Neural progenitor cell (in vitro differentiated cells): ENCODE measurements around the gene TUBA8. TPM values are rescaled to one million over a fixed set of nuclear protein-coding genes. Genes with fewer than 3 reads are reported as not detected.

Experiments
- DNase-seq: peaks from one replicate; pipeline ENCODE4 v3.0.0-alpha.2; 2016; ENCODE audit warnings: low spot score
- H2AFZ ChIP-seq: fragments of 200-600 bp; sonication (generic); replicated peaks from 2 replicates; pipeline ENCODE4 v1.6.1; 2016; ENCODE audit warnings: antibody characterized with exemption
- H3F3A ChIP-seq: fragments of 200-600 bp; sonication (generic); 2 replicates; pipeline ENCODE4 v1.6.1; 2016; ENCODE audit warnings: antibody characterized with exemption, low read depth
- H3K27ac ChIP-seq: fragments of 200-600 bp; sonication (generic); 2 replicates; pipeline ENCODE4 v1.5.1; 2016; ENCODE audit warnings: mild to moderate bottlenecking
- H3K27me3 ChIP-seq: fragments of 200-600 bp; sonication (generic); 2 replicates; pipeline ENCODE4 v1.6.1; 2016; ENCODE audit warnings: mild to moderate bottlenecking, moderate library complexity
- H3K36me3 ChIP-seq: fragments of 200-600 bp; sonication (generic); 2 replicates; pipeline ENCODE4 v1.5.1; 2016
- H3K4me1 ChIP-seq: fragments of 200-600 bp; sonication (generic); 2 replicates; pipeline ENCODE4 v1.6.1; 2016; ENCODE audit warnings: mixed run types
- H3K4me2 ChIP-seq: fragments of 200-600 bp; sonication (generic); 2 replicates; pipeline ENCODE4 v1.6.1; 2016
- H3K4me3 ChIP-seq: fragments of 200-600 bp; sonication (generic); 2 replicates; pipeline ENCODE4 v1.5.1; 2016
- H3K79me2 ChIP-seq: fragments of 200-600 bp; sonication (generic); 2 replicates; pipeline ENCODE4 v1.6.1; 2016; ENCODE audit warnings: low read depth
- H3K9ac ChIP-seq: fragments of 200-600 bp; sonication (generic); 2 replicates; pipeline ENCODE4 v1.6.1; 2016
- H3K9me3 ChIP-seq: fragments of 200-600 bp; sonication (generic); 2 replicates; pipeline ENCODE4 v1.5.1; 2016; ENCODE audit warnings: low read depth
- H4K20me1 ChIP-seq: fragments of 200-600 bp; sonication (generic); 2 replicates; pipeline ENCODE4 v1.6.1; 2016; ENCODE audit warnings: low read depth
- H3K27ac Mint-ChIP-seq: 3 replicates; pipeline ENCODE4 v1.8.0; 2021; ENCODE audit warnings: mixed read lengths
- H3K27me3 Mint-ChIP-seq: 2 replicates; pipeline ENCODE4 v1.8.0; 2022; ENCODE audit warnings: low read depth, mild to moderate bottlenecking, inconsistent platforms, moderate library complexity, mixed read lengths; ENCODE audit not compliant: insufficient read depth
- H3K36me3 Mint-ChIP-seq: 3 replicates; pipeline ENCODE4 v1.8.0; 2021; ENCODE audit warnings: mixed read lengths
- H3K4me1 Mint-ChIP-seq: 3 replicates; pipeline ENCODE4 v1.8.0; 2021; ENCODE audit warnings: mixed read lengths
- H3K4me3 Mint-ChIP-seq: 3 replicates; pipeline ENCODE4 v1.8.0; 2021; ENCODE audit warnings: mild to moderate bottlenecking, moderate library complexity, mixed read lengths
- H3K9me3 Mint-ChIP-seq: 3 replicates; pipeline ENCODE4 v1.8.0; 2020; ENCODE audit warnings: mixed read lengths
- CTCF ChIP-seq: fragments of 200-600 bp; sonication (generic); IDR thresholded peaks from 2 replicates; pipeline ENCODE4 v1.5.1; 2017; ENCODE audit warnings: antibody characterized with exemption, mild to moderate bottlenecking
- EZH2 ChIP-seq: fragments of 200-600 bp; sonication (generic); IDR thresholded peaks from 2 replicates; pipeline ENCODE4 v1.6.1; 2017; ENCODE audit warnings: antibody characterized with exemption, mild to moderate bottlenecking, moderate library complexity
- EZH2phosphoT487 ChIP-seq: fragments of 200-600 bp; sonication (generic); IDR thresholded peaks from 2 replicates; pipeline ENCODE4 v1.6.1; 2017; ENCODE audit warnings: antibody characterized with exemption
- total RNA-seq: library from RNA; depleted of rRNA; stranded (reverse); fragments of >200 nt; gene quantifications from 2 replicates; pipeline ENCODE4 v1.2.3, GENCODE V29; 2015; ENCODE audit warnings: low replicate concordance

The TUBA8 gene
- total RNA-seq, 1 donor from 2014 or later, result 0.39 TPM

GRCh38 chr22:18064636-18065035 lies 46.0 kb upstream of the TUBA8 start:
- Histone ChIP-seq H3F3A (no peaks in the 10 kb centered on the region), H4K20me1 (no peaks in the 10 kb centered on the region), H3K9me3 (no peaks in the 10 kb centered on the region), H3K79me2 (no peaks in the 10 kb centered on the region), H3K27ac (no peak overlapping the region), H3K27me3 (no peaks in the 10 kb centered on the region), H3K4me2 (no peak overlapping the region), H3K36me3 (no peaks in the 10 kb centered on the region), H3K4me1 (no peaks in the 10 kb centered on the region), H3K4me3 (no peak overlapping the region), H3K9ac (no peak overlapping the region), H2AFZ (no peak overlapping the region)
- H3K27ac Mint-ChIP-seq, result no peak overlapping the region
- no peaks in the 10 kb centered on the region for H3K9me3 Mint-ChIP-seq
- H3K27me3 Mint-ChIP-seq, result peaks cover 9% of the 10 kb centered on the region
- no peak for DNase-seq
- H3K4me1 Mint-ChIP-seq, result peaks cover 9% of the 10 kb centered on the region
- H3K4me3 Mint-ChIP-seq, result no peak overlapping the region
- H3K36me3 Mint-ChIP-seq, result no peaks in the 10 kb centered on the region
- TF ChIP-seq EZH2phosphoT487 (no peak), EZH2 (no peak), CTCF (no peak)

- DNase-seq, result peak; percentile 27
- H3K9me3 Mint-ChIP-seq, result no peaks in the 10 kb centered on the region
Measured at GRCh38 chr22:18065256-18065655, 45.4 kb upstream of the TUBA8 start.

DNA sequence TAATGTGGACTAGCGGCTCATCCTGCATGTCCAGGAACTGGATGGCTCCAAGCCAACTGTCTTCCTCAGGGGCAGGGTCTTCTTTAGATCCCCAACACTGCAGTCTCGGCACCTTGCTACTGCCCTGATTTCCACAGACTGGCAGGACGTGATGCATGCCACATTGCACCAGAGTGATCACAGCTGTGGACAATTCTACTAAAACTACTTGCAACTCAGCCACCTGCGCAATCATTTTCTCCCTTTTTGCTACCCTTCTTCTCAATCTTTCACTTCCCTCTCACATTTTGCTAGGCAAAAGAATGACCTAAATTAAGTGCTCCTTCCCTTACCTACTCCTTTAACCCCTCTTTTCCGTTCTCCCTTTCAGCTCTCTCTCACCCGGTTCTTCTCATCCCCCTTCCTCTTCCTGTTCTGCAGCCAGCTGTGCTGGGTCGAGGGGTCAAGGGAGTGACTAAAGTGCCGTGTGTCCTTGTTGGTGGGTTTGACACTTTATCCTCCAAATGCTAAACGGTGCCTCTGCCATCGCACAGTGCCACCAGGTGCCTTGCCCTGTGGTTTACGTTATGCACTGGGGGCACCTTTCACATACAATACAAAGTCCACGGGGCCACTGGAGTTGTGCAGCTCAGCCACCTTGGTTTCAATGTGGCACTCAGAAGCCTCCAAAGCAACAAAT lies 44.3 kb upstream of the TUBA8 start:
- H3K27me3 ChIP-seq, result no peaks in the 10 kb centered on the region
- H2AFZ ChIP-seq, result no peak overlapping the region
- no peak for DNase-seq
- H4K20me1 ChIP-seq, result no peaks in the 10 kb centered on the region
- Mint-ChIP-seq H3K4me3 (no peak overlapping the region), H3K27ac (no peak overlapping the region), H3K9me3 (no peaks in the 10 kb centered on the region), H3K36me3 (no peaks in the 10 kb centered on the region), H3K4me1 (peaks cover 5% of the 10 kb centered on the region), H3K27me3 (peaks cover 14% of the 10 kb centered on the region)
- H3K36me3 ChIP-seq, result no peaks in the 10 kb centered on the region
- no peak overlapping the region for H3K4me3 ChIP-seq
- no peak overlapping the region for H3K27ac ChIP-seq
- H3K9me3 ChIP-seq, result no peaks in the 10 kb centered on the region
- no peaks in the 10 kb centered on the region for H3K79me2 ChIP-seq
- no peak overlapping the region for H3K9ac ChIP-seq
- H3K4me2 ChIP-seq, result no peak overlapping the region
- H3F3A ChIP-seq, result no peaks in the 10 kb centered on the region
- TF ChIP-seq CTCF (no peak), EZH2 (no peak), EZH2phosphoT487 (no peak)
- H3K4me1 ChIP-seq, result no peaks in the 10 kb centered on the region

More at GRCh38 chr22:18065256-18065655, 45.4 kb upstream of the TUBA8 start:
- no peaks in the 10 kb centered on the region for H3K9me3 ChIP-seq
- H3F3A ChIP-seq, result no peaks in the 10 kb centered on the region
- H3K4me1 Mint-ChIP-seq, result peaks cover 9% of the 10 kb centered on the region
- no peaks in the 10 kb centered on the region for H3K27me3 ChIP-seq
- no peak overlapping the region for H3K27ac ChIP-seq
- no peaks in the 10 kb centered on the region for H3K36me3 ChIP-seq
- H4K20me1 ChIP-seq, result no peaks in the 10 kb centered on the region
- no peaks in the 10 kb centered on the region for H3K36me3 Mint-ChIP-seq
- H3K27me3 Mint-ChIP-seq, result peaks cover 9% of the 10 kb centered on the region
- H3K27ac Mint-ChIP-seq, result no peak overlapping the region
- no peak overlapping the region for H3K4me3 Mint-ChIP-seq
- H3K79me2 ChIP-seq, result no peaks in the 10 kb centered on the region
- H2AFZ ChIP-seq, result peak overlapping the region; percentile 3
- no peaks in the 10 kb centered on the region for H3K4me1 ChIP-seq
- no peak overlapping the region for H3K4me3 ChIP-seq
- peak; percentile 22 for TF ChIP-seq CTCF
- no peak for TF ChIP-seq EZH2phosphoT487
- no peak overlapping the region for H3K4me2 ChIP-seq
- no peak overlapping the region for H3K9ac ChIP-seq
